ENCODE measurements around the gene SOX11.

GRCh38 chr2:5697562-5697961 lies 5.4 kb downstream of the SOX11 start:
- TF ChIP-seq CTCF (IDR thresholded peaks at IDR 0.05) (no peak), ZFX (IDR thresholded peaks at IDR 0.05; ENCODE audit: borderline replicate concordance) (no peak)
